IPS DF 19.7 (cell line): ENCODE results near the gene FAR1.

Source experiments
- DNase-seq: peaks from one replicate; pipeline ENCODE4 v3.0.0-alpha.2; 2013; ENCODE audit warnings: low read depth, low spot score

Gene FAR1

DNA sequence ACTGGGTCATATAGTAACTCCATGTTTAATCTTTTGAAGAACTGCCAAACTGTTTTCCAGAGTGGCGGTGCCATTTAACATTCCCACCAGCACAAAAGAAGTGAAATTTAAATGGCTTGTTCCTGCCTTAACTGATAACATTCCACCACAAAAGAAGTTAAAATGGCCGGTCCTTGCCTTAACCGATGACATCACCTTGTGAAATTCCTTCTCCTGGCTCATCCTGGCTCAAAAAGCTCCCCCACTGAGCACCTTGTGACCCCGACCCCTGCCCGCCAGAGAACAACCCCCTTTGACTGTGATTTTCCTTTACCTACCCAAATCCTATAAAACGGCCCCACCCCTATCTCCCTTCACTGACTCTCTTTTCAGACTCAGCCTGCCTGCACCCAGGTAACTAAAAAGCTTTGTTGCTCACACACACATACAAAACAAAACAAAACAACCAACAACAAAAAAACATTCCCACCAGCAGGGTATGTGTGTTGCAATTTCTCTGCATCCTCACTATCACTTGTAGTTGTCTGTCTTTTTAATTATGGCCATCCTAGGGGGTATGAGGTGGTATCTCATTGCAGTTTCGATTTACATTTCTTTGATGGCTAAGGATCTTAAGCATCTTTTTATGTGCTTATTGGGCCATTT is 109.0 kb downstream of the FAR1 start:
- DNase-seq: no peak

GRCh38 chr11:13778345-13778744 is 109.9 kb downstream of the FAR1 start:
- DNase-seq: no peak

GRCh38 chr11:13781153-13781552 is 112.7 kb downstream of the FAR1 start:
- DNase-seq: no peak
